SJCRH30 (cell line): Measurements from ENCODE around the gene RFXANK. TPM values are rescaled to one million over a fixed set of nuclear protein-coding genes. Genes with fewer than 3 reads are reported as not detected.

Experiments
- total RNA-seq: library from RNA; depleted of rRNA; stranded (reverse); fragments of >200 nt; shearing (Covaris generic); gene quantifications from 2 replicates; pipeline ENCODE4 v1.2.3, GENCODE V29; 2014; rRNA removed

RFXANK gene
- total RNA-seq, 1 experiment from 2014 or later: 52.5 TPM

Other genes starting within 250 kb of the RFXANK start
- 47.7 and 57.4 TPM in 2 replicates for gene SUGP2, start 158.7 kb upstream of the RFXANK start, total RNA-seq
- gene ARMC6, start 158.7 kb upstream of the RFXANK start, total RNA-seq: 48.6 and 55.6 TPM in 2 replicates
- 6.8 and 8.0 TPM in 2 replicates for gene SLC25A42, start 128.3 kb upstream of the RFXANK start, total RNA-seq
- gene TMEM161A, start 53.8 kb upstream of the RFXANK start, total RNA-seq: 23.3 and 23.4 TPM in 2 replicates
- not detected in 2 replicates for gene MEF2B, start 22.0 kb upstream of the RFXANK start, total RNA-seq
- gene BORCS8, start 106 bp upstream of the RFXANK start, total RNA-seq: 24.9 and 26.3 TPM in 2 replicates
- 20.8 and 23.7 TPM in 2 replicates for gene NR2C2AP, start 11.2 kb downstream of the RFXANK start, total RNA-seq
- gene NCAN, start 19.7 kb downstream of the RFXANK start, total RNA-seq: 0.10 TPM in 1 of 2 replicates, not detected in the other
- not detected in 2 replicates for gene TM6SF2, start 81.0 kb downstream of the RFXANK start, total RNA-seq
- gene SUGP1, start 128.3 kb downstream of the RFXANK start, total RNA-seq: 35.4 and 40.8 TPM in 2 replicates
- gene MAU2, start 128.6 kb downstream of the RFXANK start, total RNA-seq: 18.0 and 24.3 TPM in 2 replicates
- gene GATAD2A, start 213.4 kb downstream of the RFXANK start, total RNA-seq: 99.6 and 101 TPM in 2 replicates